Stimulated activated CD8-positive, alpha-beta memory T cell treated with anti-CD3 and anti-CD28 coated beads, Interleukin-4, amount 100 ng/mL, for 48 hours (primary cell): ENCODE results near the gene CFAP65.

ENCODE experiments used
- DNase-seq: peaks from one replicate; pipeline ENCODE4 v3.0.0-alpha.2; 2020

The CFAP65 gene

DNA sequence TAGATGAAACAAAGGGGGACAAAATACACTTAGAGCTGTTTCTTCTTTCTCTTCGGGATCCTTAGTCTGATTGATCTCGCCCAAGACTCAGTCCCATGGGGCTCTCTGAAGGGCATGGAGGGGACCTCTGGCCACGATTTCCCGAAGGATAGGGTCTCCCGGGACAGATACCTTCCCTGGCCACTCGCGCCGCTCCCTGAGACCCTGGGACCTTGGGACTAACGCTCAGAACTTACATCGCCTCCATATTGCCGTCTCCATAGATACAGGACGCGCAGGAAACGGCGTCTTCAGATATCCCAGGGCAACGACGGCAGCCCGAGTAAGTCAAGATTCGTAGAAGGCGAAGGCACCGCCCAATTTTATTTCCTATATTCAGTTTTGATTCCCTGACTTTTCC lies at the start of gene CFAP65:
Gene CFAP65, minus strand, starts transcription at position 265 of the 400 bp plus-strand sequence. CDS start 2,468 bp downstream, outside the sequence.
- DNase-seq = peak; percentile 62

- no peak for DNase-seq
Observed at GRCh38 chr2:219090436-219091299, 49.4 kb upstream of the CFAP65 start.

GRCh38 chr2:219089330-219089729 lies 48.0 kb upstream of the CFAP65 start:
- no peak for DNase-seq

- no peak for DNase-seq
Observed at GRCh38 chr2:219087848-219088247, 46.5 kb upstream of the CFAP65 start.

DNA sequence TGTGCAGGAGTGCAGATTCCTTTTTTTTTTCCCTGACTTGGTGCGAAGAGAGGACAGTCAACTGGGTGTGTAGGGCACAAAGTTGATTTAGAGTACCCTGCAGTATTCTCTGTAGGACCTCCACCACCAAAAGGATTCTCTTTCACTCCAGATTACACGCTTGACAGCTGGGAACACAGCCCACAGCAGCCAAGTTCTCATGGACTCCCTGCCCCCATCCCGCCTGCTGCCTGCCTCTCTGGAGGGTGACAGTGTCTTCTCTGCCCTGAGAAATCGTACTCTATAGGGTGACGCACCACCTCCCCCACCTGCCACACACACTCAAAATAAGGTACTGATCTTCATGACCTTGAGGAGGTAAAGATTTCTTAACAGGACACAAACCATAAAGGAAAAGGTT lies 46.0 kb upstream of the CFAP65 start:
- DNase-seq = no peak

GRCh38 chr2:219086196-219086595 lies 44.9 kb upstream of the CFAP65 start:
- DNase-seq = no peak

DNA sequence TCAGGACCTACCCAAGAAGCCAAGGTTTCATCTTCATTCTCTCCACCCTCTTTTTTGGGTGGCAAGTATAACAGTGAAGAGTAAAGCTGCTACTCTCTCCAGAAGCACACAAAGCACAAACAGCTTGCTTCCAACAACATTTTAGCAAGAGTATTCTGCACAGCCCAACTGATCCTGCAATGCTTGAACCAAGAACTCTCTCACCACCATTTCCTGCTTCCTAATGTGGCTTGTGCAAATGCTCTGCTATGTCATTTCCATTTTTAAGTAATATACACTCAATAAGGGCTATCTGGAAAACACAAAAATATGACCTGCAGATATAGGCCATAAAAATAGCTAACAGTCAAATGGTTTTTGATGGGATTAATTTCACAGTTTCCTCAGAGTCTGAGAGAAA lies 43.5 kb upstream of the CFAP65 start:
- DNase-seq = no peak

- DNase-seq = no peak
Observed at GRCh38 chr2:219082332-219082958, 41.1 kb upstream of the CFAP65 start.

DNA sequence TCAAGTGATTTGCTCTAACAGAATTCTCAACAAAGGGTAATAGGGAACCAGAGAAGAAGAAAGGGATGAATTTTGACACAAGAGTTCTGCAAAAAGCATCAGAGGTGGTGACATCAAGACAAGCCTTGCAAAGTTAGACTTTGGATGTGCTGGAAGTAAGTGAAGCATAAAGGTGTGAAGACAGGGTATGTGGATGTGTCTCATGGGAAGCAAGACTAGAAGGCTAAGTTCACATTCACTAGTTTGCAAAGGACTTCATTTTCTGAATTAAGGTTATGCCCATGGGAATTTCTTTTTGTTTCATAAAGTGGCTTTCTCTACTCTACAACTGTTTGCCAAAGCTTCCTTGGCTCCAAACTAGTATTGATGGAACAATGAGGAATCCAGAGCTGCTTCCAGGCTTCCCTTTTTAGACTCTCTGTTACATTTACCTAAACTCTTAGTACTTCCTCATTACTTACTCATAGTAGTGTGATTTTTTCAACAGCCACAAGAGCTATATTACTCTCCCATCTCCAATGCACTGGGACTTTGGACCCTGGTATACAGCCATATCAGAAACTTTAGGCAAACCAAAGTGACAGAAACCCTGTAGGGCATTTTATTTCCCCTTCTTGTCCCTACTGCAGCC lies 40.5 kb upstream of the CFAP65 start:
- no peak for DNase-seq

GRCh38 chr2:219081096-219081495 lies 39.8 kb upstream of the CFAP65 start:
- DNase-seq = no peak

DNA sequence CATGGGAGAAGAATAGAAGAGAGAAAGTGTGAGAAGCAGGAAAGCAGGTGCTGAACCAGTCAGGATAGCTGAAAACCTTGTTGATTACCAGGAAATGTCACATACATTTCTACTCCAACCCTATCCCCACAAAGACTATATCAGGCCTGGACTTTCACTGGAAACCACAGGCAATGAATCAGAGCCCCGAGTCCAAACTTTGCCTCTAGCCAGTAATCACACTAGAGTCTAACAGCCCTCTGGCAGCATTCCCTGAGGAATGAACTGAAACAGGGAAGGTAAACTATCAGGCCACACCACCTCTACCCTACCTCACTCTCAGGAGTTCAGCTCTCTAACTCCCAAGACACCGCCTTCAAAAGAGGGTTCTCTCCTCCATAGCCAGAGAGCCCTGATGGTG lies 38.1 kb upstream of the CFAP65 start:
- no peak for DNase-seq

- no peak for DNase-seq
Observed at GRCh38 chr2:219078951-219079350, 37.6 kb upstream of the CFAP65 start.

DNA sequence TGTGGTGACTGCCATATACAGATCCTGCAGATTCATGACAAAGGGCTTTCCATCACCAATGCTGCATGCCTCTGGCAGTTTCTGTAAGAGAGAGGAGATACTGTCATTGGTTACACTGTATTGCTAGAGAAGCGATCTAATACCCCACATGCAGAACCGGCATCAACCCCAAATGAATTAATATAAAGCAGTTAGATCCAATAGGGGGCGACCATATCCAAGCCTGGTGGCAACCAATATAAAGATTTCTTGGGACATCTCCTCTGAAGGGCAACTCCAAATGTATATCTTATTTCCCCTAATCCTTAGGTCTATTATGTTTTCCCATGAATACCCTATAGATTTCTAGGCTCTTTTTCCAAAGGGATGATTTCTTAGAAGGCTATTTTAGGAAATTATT lies 36.8 kb upstream of the CFAP65 start:
- no peak for DNase-seq

GRCh38 chr2:219076253-219076652 lies 34.9 kb upstream of the CFAP65 start:
- no peak for DNase-seq

DNA sequence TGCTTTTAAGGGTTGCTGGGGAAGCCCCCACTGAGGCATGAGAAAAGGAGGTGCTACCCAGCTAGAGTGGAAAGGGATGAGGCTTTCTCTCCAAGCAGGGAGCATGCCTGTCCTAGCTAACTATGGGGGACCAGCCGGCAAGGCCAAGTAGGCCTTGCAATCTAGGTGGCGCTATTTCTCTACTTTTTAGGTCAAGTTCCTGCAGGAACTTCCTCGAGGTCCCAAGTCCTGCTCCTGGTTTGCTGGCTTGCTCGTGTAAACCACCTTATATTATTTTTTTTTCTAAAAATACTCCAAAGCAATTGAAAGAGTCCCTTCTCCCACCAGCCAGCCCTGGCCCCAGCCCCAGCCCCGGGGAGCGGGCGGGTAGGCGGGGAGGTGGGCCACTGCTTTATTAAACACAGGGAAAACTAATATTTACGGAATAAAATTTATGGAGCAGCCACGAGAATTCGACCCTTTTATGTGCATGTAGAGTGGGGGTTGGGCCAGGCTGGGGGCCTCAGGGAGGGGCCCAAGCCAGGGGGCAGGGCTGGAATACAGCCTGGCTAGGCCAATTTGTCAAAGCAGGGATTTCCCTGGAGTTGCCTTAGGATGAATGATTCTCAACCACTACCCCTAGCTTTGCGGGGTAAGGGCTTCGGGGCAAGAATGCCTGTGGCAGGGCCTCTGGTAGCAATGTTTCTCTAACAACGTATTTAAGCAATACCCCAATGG lies 32.3 kb upstream of the CFAP65 start:
- DNase-seq = peak; percentile 43

- no peak for DNase-seq
Observed at GRCh38 chr2:219072741-219073250, 31.5 kb upstream of the CFAP65 start.

DNA sequence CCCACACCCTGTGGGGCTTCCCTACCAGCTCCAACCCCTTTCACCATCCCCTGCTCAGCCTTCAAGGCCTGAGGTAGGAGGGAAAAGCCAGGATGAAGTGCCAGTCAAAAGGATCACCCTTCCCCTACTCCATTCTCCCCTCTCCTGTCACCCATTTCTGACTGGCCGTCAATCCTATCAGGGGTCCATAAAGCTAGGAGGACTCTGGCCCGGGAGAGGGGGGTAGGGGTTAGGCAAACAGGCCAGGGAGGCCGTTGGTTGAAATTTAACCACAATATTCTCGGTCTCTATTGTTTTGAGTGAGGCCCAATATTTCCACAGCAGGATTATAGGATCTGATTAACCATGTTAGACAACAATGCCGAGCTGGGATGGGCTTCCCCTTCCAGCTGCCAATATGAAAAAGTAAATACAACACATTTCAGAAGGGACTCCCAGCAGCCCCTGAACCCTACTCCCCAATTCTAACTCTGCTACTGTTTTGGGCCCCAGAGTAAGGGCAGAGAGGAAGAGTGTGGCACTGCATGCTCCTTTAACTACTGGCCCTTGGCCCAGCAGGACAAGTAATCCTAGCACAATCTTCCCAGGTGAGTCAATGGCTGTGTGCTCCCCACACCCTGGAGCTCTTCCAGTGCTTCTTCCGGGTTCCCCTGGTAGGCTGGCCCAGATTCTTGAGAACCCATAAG lies 30.0 kb upstream of the CFAP65 start:
- no peak for DNase-seq

DNA sequence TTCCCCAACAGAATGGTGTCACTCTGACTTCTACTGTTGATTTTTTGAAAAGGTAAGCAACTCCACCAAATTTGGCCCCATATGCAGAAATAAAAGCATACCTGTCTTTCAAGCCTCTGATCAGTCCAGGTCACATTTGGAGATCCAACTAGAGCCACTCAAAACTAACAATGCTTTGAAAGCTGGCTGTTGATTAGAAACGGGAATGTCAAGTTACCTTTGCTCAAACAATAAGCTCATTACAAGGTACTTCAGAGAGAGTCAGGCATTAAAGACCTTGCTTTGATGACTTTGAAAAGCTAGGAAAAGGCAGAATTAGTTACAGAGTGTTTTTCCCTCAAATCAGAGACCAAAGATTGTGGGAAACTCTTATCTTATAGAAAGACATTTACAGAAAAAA lies 24.2 kb upstream of the CFAP65 start:
- no peak for DNase-seq

GRCh38 chr2:219062081-219062480 lies 20.8 kb upstream of the CFAP65 start:
- DNase-seq = no peak

DNA sequence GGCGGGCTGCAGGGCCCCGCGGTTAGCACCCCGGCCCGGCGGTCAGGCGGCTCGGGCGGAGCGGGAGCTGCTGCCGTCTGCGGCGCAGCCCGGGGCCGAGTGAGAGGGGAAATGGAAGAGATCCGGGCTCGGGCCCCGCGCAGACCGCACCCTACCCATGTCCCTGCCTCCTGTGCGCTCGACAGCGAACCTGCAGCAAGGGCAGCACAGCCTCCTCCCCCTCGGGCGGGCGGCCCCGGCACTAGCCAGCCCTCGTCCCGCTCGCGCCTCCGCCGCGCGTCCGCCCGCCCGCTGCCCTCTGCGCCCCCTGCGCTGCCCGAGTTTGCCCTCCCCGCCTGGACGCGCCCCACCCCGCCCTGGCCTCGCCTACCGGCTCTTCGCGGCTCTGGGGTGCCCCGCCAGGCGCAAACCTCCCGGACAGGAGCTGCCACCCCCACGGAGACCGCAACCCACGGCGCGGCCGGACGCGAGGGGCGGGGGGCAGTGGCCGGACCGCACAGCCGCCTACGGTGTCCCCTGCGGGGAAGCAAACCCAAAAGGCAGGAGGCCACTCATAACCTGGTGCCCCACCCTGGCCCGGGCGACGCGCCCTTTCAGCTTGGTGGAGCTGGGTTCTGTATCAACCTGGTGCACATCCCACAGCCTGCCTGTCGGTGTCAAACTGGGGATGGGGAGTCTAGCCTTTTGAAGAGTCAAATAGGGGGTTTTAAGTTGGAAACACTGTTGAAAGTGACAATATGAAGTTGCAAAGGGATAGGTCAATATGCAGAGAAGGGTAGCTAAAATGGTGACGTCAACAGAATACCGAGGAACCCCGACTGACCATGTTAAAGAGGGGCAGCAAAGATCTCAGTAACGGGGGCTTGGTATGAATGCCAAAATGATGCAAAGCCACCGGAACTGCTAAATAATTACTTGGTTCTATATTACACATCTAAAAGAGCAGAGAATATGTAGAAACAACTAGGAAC lies 19.8 kb upstream of the CFAP65 start, which contains the start of gene IHH:
Gene IHH, minus strand, starts transcription at position 101 of the 971 bp plus-strand sequence. CDS start 454 bp downstream, outside the sequence.
- peak; percentile 28 for DNase-seq
